ENCODE results near the gene PALD1. TPM values are rescaled to one million over a fixed set of nuclear protein-coding genes. Genes with fewer than 3 reads are reported as not detected.
"Not testable (repeated sequence)": the region's sequence is repeated elsewhere in the genome, so short reads cannot be mapped to it uniquely, and the experiment has no call there.

PALD1 gene
- total RNA-seq, 1 experiment from 2014 or later, result 1.8 TPM

GRCh38 chr10:70568781-70569495 lies 90.4 kb downstream of the PALD1 start:
- in situ Hi-C loops (cut with HindIII; ENCODE audit: low pct_unique_long_range_greater_than_20kb, low sequenced_read_pairs), result no loop called here

GRCh38 chr10:70571236-70571635 lies 92.7 kb downstream of the PALD1 start:
- no peak for DNase-seq (ENCODE audit: low read depth, low spot score)
- in situ Hi-C loops (cut with HindIII; ENCODE audit: low pct_unique_long_range_greater_than_20kb, low sequenced_read_pairs), result no loop called here

More at GRCh38 chr10:70568781-70569495, 90.4 kb downstream of the PALD1 start:
- no peak for DNase-seq (ENCODE audit: low read depth, low spot score)

- DNase-seq (ENCODE audit: low read depth, low spot score), result no peak
- in situ Hi-C loops (cut with HindIII; ENCODE audit: low pct_unique_long_range_greater_than_20kb, low sequenced_read_pairs), result no loop called here
Measured at GRCh38 chr10:70571636-70572439, 93.3 kb downstream of the PALD1 start.

GRCh38 chr10:70573599-70574506 lies 95.3 kb downstream of the PALD1 start:
- in situ Hi-C loops (cut with HindIII; ENCODE audit: low pct_unique_long_range_greater_than_20kb, low sequenced_read_pairs), result no loop called here
- DNase-seq (ENCODE audit: low read depth, low spot score), result no peak

- in situ Hi-C loops (cut with HindIII; ENCODE audit: low pct_unique_long_range_greater_than_20kb, low sequenced_read_pairs), result no loop called here
- no peak for DNase-seq (ENCODE audit: low read depth, low spot score)
Measured at GRCh38 chr10:70575486-70575873, 96.9 kb downstream of the PALD1 start.

GRCh38 chr10:70575874-70576802 lies 97.6 kb downstream of the PALD1 start:
- in situ Hi-C loops (cut with HindIII; ENCODE audit: low pct_unique_long_range_greater_than_20kb, low sequenced_read_pairs), result no loop called here

GRCh38 chr10:70576803-70577517 lies 98.4 kb downstream of the PALD1 start:
- no peak for DNase-seq (ENCODE audit: low read depth, low spot score)
- in situ Hi-C loops (cut with HindIII; ENCODE audit: low pct_unique_long_range_greater_than_20kb, low sequenced_read_pairs), result no loop called here

More at GRCh38 chr10:70575874-70576802, 97.6 kb downstream of the PALD1 start:
- peak; percentile 33 for DNase-seq (ENCODE audit: low read depth, low spot score)

- in situ Hi-C loops (cut with HindIII; ENCODE audit: low pct_unique_long_range_greater_than_20kb, low sequenced_read_pairs), result no loop called here
- no peak for DNase-seq (ENCODE audit: low read depth, low spot score)
Measured at GRCh38 chr10:70578371-70578947, 99.9 kb downstream of the PALD1 start.

- no peak for DNase-seq (ENCODE audit: low read depth, low spot score)
- in situ Hi-C loops (cut with HindIII; ENCODE audit: low pct_unique_long_range_greater_than_20kb, low sequenced_read_pairs), result no loop called here
Measured at GRCh38 chr10:70579234-70580002, 100.9 kb downstream of the PALD1 start.

- in situ Hi-C loops (cut with HindIII; ENCODE audit: low pct_unique_long_range_greater_than_20kb, low sequenced_read_pairs); DNase-seq (ENCODE audit: low read depth, low spot score): not testable (repeated sequence)
Measured at GRCh38 chr10:70581176-70581575, 102.6 kb downstream of the PALD1 start.

GRCh38 chr10:70582793-70583668 lies 104.5 kb downstream of the PALD1 start:
- in situ Hi-C loops (cut with HindIII; ENCODE audit: low pct_unique_long_range_greater_than_20kb, low sequenced_read_pairs), result no loop called here

GRCh38 chr10:70583669-70584037 lies 105.1 kb downstream of the PALD1 start:
- in situ Hi-C loops (cut with HindIII; ENCODE audit: low pct_unique_long_range_greater_than_20kb, low sequenced_read_pairs), result no loop called here
- no peak for DNase-seq (ENCODE audit: low read depth, low spot score)

More at GRCh38 chr10:70582793-70583668, 104.5 kb downstream of the PALD1 start:
- DNase-seq (ENCODE audit: low read depth, low spot score), result no peak

GRCh38 chr10:70584366-70584765 lies 105.8 kb downstream of the PALD1 start:
- DNase-seq (ENCODE audit: low read depth, low spot score), result no peak
- in situ Hi-C loops (cut with HindIII; ENCODE audit: low pct_unique_long_range_greater_than_20kb, low sequenced_read_pairs), result no loop called here

- in situ Hi-C loops (cut with HindIII; ENCODE audit: low pct_unique_long_range_greater_than_20kb, low sequenced_read_pairs), result no loop called here
- no peak for DNase-seq (ENCODE audit: low read depth, low spot score)
Measured at GRCh38 chr10:70584909-70585544, 106.5 kb downstream of the PALD1 start.
